ENCODE results near the gene SMCHD1.

- TF ChIP-seq POLR2A (IDR thresholded peaks at IDR 0.05): no peak
- no peak for TF ChIP-seq CTCF (IDR thresholded peaks at IDR 0.05)
Observed at GRCh38 chr18:2847317-2848246, 192.1 kb downstream of the SMCHD1 start.

Measured in lower leg skin (tissue), 3 donors.